Stomach (tissue), 4 donors: ENCODE measurements around the gene PRR14L.

Source experiments
- CTCF ChIP-seq, 7 experiments: fragments of 450-650 bp in 4 of 7; fragments of 200-600 bp in 3 of 7; sonication (generic) in 3 of 7; IDR thresholded peaks; one replicate each; pipeline ENCODE4 v1.5.1; 2016 to 2019; ENCODE audit warnings: antibody characterized with exemption in 7 of 7, control low read depth in 2 of 7, mild to moderate bottlenecking in 1 of 7
- EP300 ChIP-seq: sonication (generic); formaldehyde crosslinking; IDR thresholded peaks from one replicate; pipeline ENCODE4 v1.6.1; 2017; ENCODE audit warnings: antibody characterized with exemption

DNA sequence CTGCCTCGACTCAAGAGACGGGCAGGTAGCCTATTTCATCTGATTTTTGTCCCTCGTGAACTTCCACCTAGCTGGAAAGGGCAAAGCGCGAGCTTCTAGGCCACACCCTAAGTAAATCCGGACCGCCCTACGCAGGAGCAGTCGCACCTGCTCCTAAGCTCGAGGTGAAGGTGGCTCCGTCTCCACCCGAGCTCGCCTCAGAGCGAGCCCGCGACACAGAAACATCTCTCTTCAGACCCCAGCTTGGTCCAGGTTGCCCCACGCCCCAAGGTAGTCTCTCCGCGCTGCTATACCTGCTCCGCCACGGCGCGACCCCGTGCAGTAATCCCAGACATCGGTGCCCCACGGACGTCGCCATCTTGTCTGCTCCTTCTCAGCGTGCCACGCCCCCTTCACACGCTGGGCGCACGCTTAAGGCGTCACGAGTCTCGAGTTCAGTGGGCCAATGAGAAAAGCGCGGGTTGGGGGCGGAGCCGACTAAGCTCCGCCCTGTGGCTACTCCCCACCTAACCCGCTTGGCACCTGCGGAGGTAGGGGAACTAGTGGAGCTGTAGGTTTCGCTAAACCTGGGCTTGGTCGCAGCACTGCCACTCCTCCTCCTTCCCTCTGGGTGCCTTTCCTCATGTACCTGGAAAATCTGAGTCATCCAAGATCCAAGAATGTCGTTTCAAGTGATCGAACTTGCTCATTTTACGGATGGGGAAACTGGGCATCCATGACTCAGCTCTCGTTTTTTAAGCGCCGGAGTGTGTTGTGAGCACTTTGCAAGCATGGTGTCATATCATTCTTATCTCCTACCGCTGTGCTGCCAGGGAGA, 87.9 kb downstream of the PRR14L start, which contains the start of gene PISD:
- TF ChIP-seq CTCF (IDR thresholded peaks at IDR 0.05), result no peak
- TF ChIP-seq EP300, result no peak
